Chondrocyte (in vitro differentiated cells): ENCODE measurements around the gene SPSB2. TPM values are rescaled to one million over a fixed set of nuclear protein-coding genes. Genes with fewer than 3 reads are reported as not detected.
A peak's percentile ranks its signal among the peaks of the same experiment; 100 is the strongest.

Experiments
- DNase-seq: peaks from one replicate; pipeline ENCODE4 v3.0.0; 2021; ENCODE audit warnings: mixed read lengths, low spot score
- H3K27ac Mint-ChIP-seq: one replicate; pipeline ENCODE4 v1.8.0; 2021; ENCODE audit warnings: mild to moderate bottlenecking, moderate library complexity, mixed read lengths; ENCODE audit not compliant: unreplicated experiment
- H3K27me3 Mint-ChIP-seq: 2 replicates; pipeline ENCODE4 v1.8.0; 2021; ENCODE audit warnings: low read depth, mixed read lengths
- H3K36me3 Mint-ChIP-seq: 2 replicates; pipeline ENCODE4 v1.8.0; 2021; ENCODE audit warnings: low read depth, mixed read lengths
- H3K4me1 Mint-ChIP-seq: 2 replicates; pipeline ENCODE4 v1.8.0; 2021; ENCODE audit warnings: low read depth, mild to moderate bottlenecking, mixed read lengths
- H3K4me3 Mint-ChIP-seq: one replicate; pipeline ENCODE4 v1.8.0; 2021; ENCODE audit warnings: mild to moderate bottlenecking, moderate library complexity, mixed read lengths; ENCODE audit not compliant: unreplicated experiment
- H3K9me3 Mint-ChIP-seq: 2 replicates; pipeline ENCODE4 v1.8.0; 2021; ENCODE audit warnings: low read depth, mixed read lengths
- total RNA-seq: library from RNA; stranded (reverse); gene quantifications from 3 replicates; pipeline ENCODE4 v1.2.1, GENCODE V29; 2021
- TF ChIP-seq, protein P1 (sequence below): fragments of 200-600 bp; sonication (generic); IDR thresholded peaks from 2 replicates; pipeline ENCODE4 v1.5.0; 2021; ENCODE audit warnings: antibody characterized with exemption, mild to moderate bottlenecking, moderate library complexity

The SPSB2 gene
- total RNA-seq, 1 donor from 2014 or later = 7.6 TPM

DNA sequence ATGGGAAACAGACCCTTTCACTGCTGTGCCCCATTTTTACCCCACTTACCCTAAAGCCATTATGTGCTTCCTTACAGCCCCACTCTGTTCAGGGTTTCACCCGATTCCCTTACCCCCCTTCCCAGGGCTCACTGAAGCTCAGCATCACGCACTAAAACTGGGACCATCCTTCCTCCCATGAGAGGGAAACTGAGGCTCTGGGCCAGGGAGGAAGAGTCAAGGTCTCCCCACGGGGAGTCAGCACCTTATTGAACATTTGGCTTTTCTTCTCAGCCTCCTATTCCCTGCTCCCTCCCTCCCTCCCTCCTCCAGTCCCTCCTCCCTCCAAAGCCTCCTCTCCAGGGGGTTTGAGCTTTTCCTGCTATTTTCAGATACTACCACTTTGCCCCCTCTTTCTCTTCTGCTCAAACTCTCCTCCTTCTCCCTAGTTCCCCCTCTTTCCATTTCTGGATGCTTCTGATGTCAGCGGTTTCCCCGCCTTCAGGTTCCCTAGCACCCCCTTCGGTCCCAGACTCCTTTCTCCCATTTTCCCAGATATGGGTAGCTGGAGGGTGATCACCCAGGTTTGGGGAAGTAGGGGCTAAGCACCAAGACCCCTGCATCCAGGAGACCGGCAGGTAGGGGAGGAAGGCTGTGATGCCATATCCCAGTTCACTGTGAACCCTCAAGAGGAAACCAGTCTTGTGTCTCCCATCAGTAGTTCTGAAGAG is 50.5 kb downstream of the SPSB2 start:
- H3K27ac Mint-ChIP-seq = no peak overlapping the region

DNA sequence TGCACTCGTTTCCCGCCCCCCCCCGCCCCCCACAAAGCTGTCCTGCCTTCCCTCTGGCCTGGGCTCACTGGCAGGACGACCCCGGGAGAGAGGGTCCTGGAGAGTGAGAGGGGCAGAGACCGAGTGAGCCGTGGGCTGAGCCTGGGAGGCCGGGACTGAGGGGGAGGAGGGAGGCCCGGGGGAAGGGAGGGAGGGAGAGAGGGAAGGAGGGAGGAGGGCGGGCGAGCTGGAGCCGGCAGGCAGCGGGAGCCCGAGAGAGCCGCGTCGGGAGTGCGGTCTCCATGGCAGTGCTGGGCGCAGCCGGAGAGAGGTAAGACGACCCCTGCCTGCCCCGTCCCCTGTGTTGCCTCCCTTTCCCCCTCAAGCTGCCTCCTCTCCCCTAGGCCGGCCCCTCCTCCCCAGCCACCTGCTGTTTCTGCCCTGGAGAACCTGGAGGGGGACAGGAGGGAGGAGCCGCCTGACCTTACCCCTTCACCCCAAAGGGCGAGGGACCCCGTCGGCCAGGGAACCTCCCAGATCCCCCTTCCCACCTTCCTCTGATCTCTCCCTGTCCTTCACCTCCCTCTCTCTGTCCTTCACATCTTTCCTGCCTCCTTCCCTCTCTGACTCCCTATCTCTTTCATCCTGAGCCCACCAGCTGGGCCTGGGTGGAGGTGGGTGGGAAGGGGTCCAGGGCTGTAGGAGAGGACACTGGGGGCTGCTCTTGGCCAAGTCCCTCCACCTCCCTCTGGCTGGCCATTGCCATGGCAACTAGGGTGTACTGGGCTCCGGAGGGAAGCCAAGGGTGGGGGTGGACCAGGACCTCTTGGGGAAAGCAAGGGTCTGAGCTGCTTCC is 51.3 kb downstream of the SPSB2 start, which contains the start of gene GPR162:
TSS of gene GPR162 (plus strand) at position 231 of the 835 bp plus-strand sequence. CDS start 2,078 bp downstream, outside the sequence.
- TF ChIP-seq, protein P1, sequence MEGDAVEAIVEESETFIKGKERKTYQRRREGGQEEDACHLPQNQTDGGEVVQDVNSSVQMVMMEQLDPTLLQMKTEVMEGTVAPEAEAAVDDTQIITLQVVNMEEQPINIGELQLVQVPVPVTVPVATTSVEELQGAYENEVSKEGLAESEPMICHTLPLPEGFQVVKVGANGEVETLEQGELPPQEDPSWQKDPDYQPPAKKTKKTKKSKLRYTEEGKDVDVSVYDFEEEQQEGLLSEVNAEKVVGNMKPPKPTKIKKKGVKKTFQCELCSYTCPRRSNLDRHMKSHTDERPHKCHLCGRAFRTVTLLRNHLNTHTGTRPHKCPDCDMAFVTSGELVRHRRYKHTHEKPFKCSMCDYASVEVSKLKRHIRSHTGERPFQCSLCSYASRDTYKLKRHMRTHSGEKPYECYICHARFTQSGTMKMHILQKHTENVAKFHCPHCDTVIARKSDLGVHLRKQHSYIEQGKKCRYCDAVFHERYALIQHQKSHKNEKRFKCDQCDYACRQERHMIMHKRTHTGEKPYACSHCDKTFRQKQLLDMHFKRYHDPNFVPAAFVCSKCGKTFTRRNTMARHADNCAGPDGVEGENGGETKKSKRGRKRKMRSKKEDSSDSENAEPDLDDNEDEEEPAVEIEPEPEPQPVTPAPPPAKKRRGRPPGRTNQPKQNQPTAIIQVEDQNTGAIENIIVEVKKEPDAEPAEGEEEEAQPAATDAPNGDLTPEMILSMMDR = no peak
- Mint-ChIP-seq H3K36me3 (no peaks in the 10 kb centered on the region), H3K27me3 (peaks cover 3% of the 10 kb centered on the region), H3K9me3 (no peaks in the 10 kb centered on the region), H3K4me1 (peaks cover 45% of the 10 kb centered on the region), H3K27ac (peak within 1 kb of the TSS; percentile 71), H3K4me3 (peak within 1 kb of the TSS; percentile 78)
- no peak for DNase-seq

More for the DNA sequence above, 50.5 kb downstream of the SPSB2 start:
- TF ChIP-seq, protein P1 = no peak
- peak overlapping the region; percentile 78 for H3K4me3 Mint-ChIP-seq
- H3K4me1 Mint-ChIP-seq = peaks cover 52% of the 10 kb centered on the region
- peaks cover 3% of the 10 kb centered on the region for H3K27me3 Mint-ChIP-seq
- H3K36me3 Mint-ChIP-seq = no peaks in the 10 kb centered on the region
- H3K9me3 Mint-ChIP-seq = no peaks in the 10 kb centered on the region
- DNase-seq = no peak

Other genes starting within 250 kb of the SPSB2 start
- 0.41 to 0.57 TPM (median 0.48 TPM) in 3 replicates for gene LPAR5, start 237.3 kb downstream of the SPSB2 start, total RNA-seq
- 0.37 to 0.74 TPM (median 0.41 TPM) in 3 replicates for gene ACRBP, start 225.9 kb downstream of the SPSB2 start, total RNA-seq
- gene ING4, start 210.2 kb downstream of the SPSB2 start, total RNA-seq = 32.9 to 38.5 TPM (median 37.5 TPM) in 3 replicates
- 50.7 to 56.2 TPM (median 55.1 TPM) in 3 replicates for gene ZNF384, start 183.9 kb downstream of the SPSB2 start, total RNA-seq
- 3.2 to 9.3 TPM (median 4.4 TPM) in 3 replicates for gene PIANP, start 172.5 kb downstream of the SPSB2 start, total RNA-seq
- 57.0 to 74.4 TPM (median 59.3 TPM) in 3 replicates for gene COPS7A, start 149.3 kb downstream of the SPSB2 start, total RNA-seq
- gene MLF2, start 120.2 kb downstream of the SPSB2 start, total RNA-seq = 161 to 172 TPM (median 163 TPM) in 3 replicates
- gene PTMS, start 106.9 kb downstream of the SPSB2 start, total RNA-seq = 413 to 493 TPM (median 463 TPM) in 3 replicates
- 0.56 to 1.7 TPM (median 1.0 TPM) in 3 replicates for gene LAG3, start 100.8 kb downstream of the SPSB2 start, total RNA-seq
- 0.70 to 1.2 TPM (median 0.72 TPM) in 3 replicates for gene CD4, start 83.8 kb downstream of the SPSB2 start, total RNA-seq
- gene GPR162, start 51.5 kb downstream of the SPSB2 start, total RNA-seq = 3.2 to 4.6 TPM (median 4.2 TPM) in 3 replicates
- 109 to 116 TPM (median 114 TPM) in 3 replicates for gene P3H3, start 44.9 kb downstream of the SPSB2 start, total RNA-seq
- gene GNB3, start 32.4 kb downstream of the SPSB2 start, total RNA-seq = 10.2 to 11.5 TPM (median 10.9 TPM) in 3 replicates
- gene CDCA3, start 22.0 kb downstream of the SPSB2 start, total RNA-seq = 4.1 to 7.5 TPM (median 5.6 TPM) in 3 replicates
- gene USP5, start 21.2 kb downstream of the SPSB2 start, total RNA-seq = 103 to 147 TPM (median 106 TPM) in 3 replicates
- 430 to 562 TPM (median 551 TPM) in 3 replicates for gene TPI1, start 5.8 kb downstream of the SPSB2 start, total RNA-seq
- 6.3 to 9.3 TPM (median 7.6 TPM) in 3 replicates for gene LRRC23, start 31.5 kb upstream of the SPSB2 start, total RNA-seq
- gene ENO2, start 41.3 kb upstream of the SPSB2 start, total RNA-seq = 22.2 to 60.8 TPM (median 58.6 TPM) in 3 replicates
- gene ATN1, start 54.7 kb upstream of the SPSB2 start, total RNA-seq = 103 to 110 TPM (median 106 TPM) in 3 replicates
- gene RNU7-1, start 70.5 kb upstream of the SPSB2 start, total RNA-seq = not detected in 3 replicates
- 230 to 244 TPM (median 233 TPM) in 3 replicates for gene C12orf57, start 70.7 kb upstream of the SPSB2 start, total RNA-seq
- 0.51 to 0.65 TPM in 2 of 3 replicates, not detected in the other for gene PTPN6, start 78.1 kb upstream of the SPSB2 start, total RNA-seq
- 129 to 135 TPM (median 129 TPM) in 3 replicates for gene PHB2, start 97.4 kb upstream of the SPSB2 start, total RNA-seq
- gene EMG1, start 97.6 kb upstream of the SPSB2 start, total RNA-seq = 25.0 to 35.1 TPM (median 26.5 TPM) in 3 replicates
- 18.8 to 22.1 TPM (median 19.4 TPM) in 3 replicates for gene LPCAT3, start 145.2 kb upstream of the SPSB2 start, total RNA-seq
- gene C1S, start 187.4 kb upstream of the SPSB2 start, total RNA-seq = 20.8 to 24.2 TPM (median 22.8 TPM) in 3 replicates
- gene C1R, start 219.1 kb upstream of the SPSB2 start, total RNA-seq = 19.7 to 21.9 TPM (median 19.8 TPM) in 3 replicates
- 20.3 to 21.0 TPM (median 20.4 TPM) in 3 replicates for gene C1RL, start 235.9 kb upstream of the SPSB2 start, total RNA-seq